Neutrophil (primary cell): ENCODE data around the gene FIBIN.

Experiments used
- H3K27ac ChIP-seq: fragments of 200-600 bp; sonication (generic); 2 replicates; pipeline ENCODE4 v1.5.1; 2016; ENCODE audit warnings: mild to moderate bottlenecking, moderate library complexity
- H3K27me3 ChIP-seq: fragments of 200-600 bp; sonication (generic); 2 replicates; pipeline ENCODE4 v1.6.0; 2016; ENCODE audit warnings: mild to moderate bottlenecking
- H3K36me3 ChIP-seq: fragments of 200-600 bp; sonication (generic); 2 replicates; pipeline ENCODE4 v1.5.1; 2017
- H3K4me1 ChIP-seq, 2 experiments: fragments of 200-600 bp in 1 of 2; sonication (generic) in 1 of 2; 1 replicate in 1 of 2; 2 replicates in 1 of 2; pipeline versions ENCODE4 v1.5.1 to v1.6.1; 2013 to 2016; ENCODE audit warnings: low read depth in 1 of 2, low read length in 1 of 2, mild to moderate bottlenecking in 1 of 2, moderate library complexity in 1 of 2; ENCODE audit not compliant: control insufficient read depth in 1 of 2, insufficient read depth in 1 of 2
- H3K4me3 ChIP-seq, 2 experiments: fragments of 200-600 bp in 1 of 2; sonication (generic) in 1 of 2; 1 replicate in 1 of 2; 2 replicates in 1 of 2; pipeline ENCODE4 v1.5.1; 2013 to 2016; ENCODE audit warnings: low read depth in 1 of 2, low read length in 1 of 2, mild to moderate bottlenecking in 1 of 2, moderate library complexity in 1 of 2
- H3K9me3 ChIP-seq: fragments of 200-600 bp; sonication (generic); 2 replicates; pipeline ENCODE4 v1.5.1; 2016
- CTCF ChIP-seq: fragments of 200-600 bp; sonication (generic); IDR thresholded peaks from 2 replicates; pipeline ENCODE4 v1.5.1; 2016; ENCODE audit warnings: antibody characterized with exemption

FIBIN gene

GRCh38 chr11:26948881-26949280 is 45.0 kb upstream of the FIBIN start:
- H3K27me3 ChIP-seq = no peaks in the 10 kb centered on the region

GRCh38 chr11:26949846-26950245 is 44.1 kb upstream of the FIBIN start:
- TF ChIP-seq CTCF = no peak
- no peaks in the 10 kb centered on the region for H3K27me3 ChIP-seq
- no peaks in the 10 kb centered on the region for H3K4me1 ChIP-seq
- no peaks in the 10 kb centered on the region for H3K36me3 ChIP-seq
- H3K4me3 ChIP-seq = no peak overlapping the region
- H3K27ac ChIP-seq = no peak overlapping the region
- H3K9me3 ChIP-seq = no peaks in the 10 kb centered on the region

More at GRCh38 chr11:26948881-26949280, 45.0 kb upstream of the FIBIN start:
- Histone ChIP-seq H3K9me3 (no peaks in the 10 kb centered on the region), H3K27ac (no peak overlapping the region), H3K36me3 (no peaks in the 10 kb centered on the region), H3K4me1 (no peaks in the 10 kb centered on the region), H3K4me3 (no peak overlapping the region)
- TF ChIP-seq CTCF = no peak

- H3K4me1 ChIP-seq = no peaks in the 10 kb centered on the region
Measured at GRCh38 chr11:26950260-26950719, 43.6 kb upstream of the FIBIN start.

GRCh38 chr11:26951809-26952515 is 42.0 kb upstream of the FIBIN start:
- Histone ChIP-seq H3K27me3 (no peaks in the 10 kb centered on the region), H3K9me3 (no peaks in the 10 kb centered on the region), H3K36me3 (no peaks in the 10 kb centered on the region), H3K4me3 (no peak overlapping the region), H3K4me1 (no peaks in the 10 kb centered on the region), H3K27ac (no peak overlapping the region)
- no peak for TF ChIP-seq CTCF

More at GRCh38 chr11:26950260-26950719, 43.6 kb upstream of the FIBIN start:
- TF ChIP-seq CTCF = no peak
- Histone ChIP-seq H3K36me3 (no peaks in the 10 kb centered on the region), H3K9me3 (no peaks in the 10 kb centered on the region), H3K27me3 (no peaks in the 10 kb centered on the region), H3K4me3 (no peak overlapping the region), H3K27ac (no peak overlapping the region)

GRCh38 chr11:26953770-26954392 is 40.0 kb upstream of the FIBIN start:
- no peaks in the 10 kb centered on the region for H3K4me1 ChIP-seq
- no peaks in the 10 kb centered on the region for H3K27me3 ChIP-seq
- no peaks in the 10 kb centered on the region for H3K9me3 ChIP-seq
- no peak overlapping the region for H3K4me3 ChIP-seq
- no peak overlapping the region for H3K27ac ChIP-seq
- no peak for TF ChIP-seq CTCF
- no peaks in the 10 kb centered on the region for H3K36me3 ChIP-seq
